CD4-positive, alpha-beta T cell (primary cell): ENCODE data around the gene BPIFB1. TPM values are rescaled to one million over a fixed set of nuclear protein-coding genes. Genes with fewer than 3 reads are reported as not detected.

Source experiments
- ATAC-seq: fragments of 200-7000 bp; cut with Tn5 transposase; one replicate; pipeline ENCODE4 v1.10.0; 2022; ENCODE audit warnings: mild to moderate bottlenecking; ENCODE audit not compliant: poor library complexity
- CTCF ChIA-PET: fragments of 350-600 bp; sonication (Branson Sonifier 250); formaldehyde crosslinking; loops from one replicate; lab custom pipeline; 2021; ENCODE audit warnings: antibody characterized with exemption, inconsistent platforms; lab: Charles Lee
- POLR2A ChIA-PET: fragments of 350-600 bp; sonication (Branson Sonifier 250); formaldehyde crosslinking; loops from one replicate; lab custom pipeline; 2021; ENCODE audit warnings: antibody characterized with exemption, inconsistent platforms; lab: Charles Lee
- DNase-seq, 14 experiments: peaks; one replicate each; pipeline ENCODE4 v3.0.0-alpha.2; 2013 to 2020; ENCODE audit warnings: mixed read lengths in 2 of 14
- H3K27ac ChIP-seq, 2 donors: one replicate each; pipeline versions ENCODE4 v1.5.1 to v1.7.0; 2013; ENCODE audit warnings: low read length in 2 of 2, low read depth in 1 of 2, mild to moderate bottlenecking in 1 of 2
- H3K27me3 ChIP-seq, 2 experiments: 1 replicate in 1 of 2; 2 replicates in 1 of 2; pipeline versions ENCODE4 v1.6.1 to v1.7.0; 2013; ENCODE audit warnings: low read length in 2 of 2, control low read depth in 1 of 2, mild to moderate bottlenecking in 1 of 2, moderate library complexity in 1 of 2; ENCODE audit not compliant: insufficient read depth in 2 of 2, control insufficient read depth in 1 of 2
- H3K36me3 ChIP-seq: one replicate; pipeline ENCODE4 v1.6.1; 2013; ENCODE audit warnings: low read length, control low read depth; ENCODE audit not compliant: insufficient read depth
- H3K4me1 ChIP-seq: one replicate; pipeline ENCODE4 v1.6.1; 2013; ENCODE audit warnings: low read length, control low read depth; ENCODE audit not compliant: insufficient read depth
- H3K4me3 ChIP-seq: one replicate; pipeline ENCODE4 v1.5.1; 2013; ENCODE audit warnings: mild to moderate bottlenecking, low read length, moderate library complexity
- H3K9me3 ChIP-seq, 2 experiments: 1 replicate in 1 of 2; 2 replicates in 1 of 2; pipeline versions ENCODE4 v1.6.1 to v1.7.0; 2013; ENCODE audit warnings: low read length in 2 of 2, mild to moderate bottlenecking in 2 of 2, control low read depth in 1 of 2, moderate library complexity in 1 of 2; ENCODE audit not compliant: control insufficient read depth in 1 of 2, insufficient read depth in 1 of 2
- H3K27ac Mint-ChIP-seq: one replicate; pipeline ENCODE4 v1.8.0; 2020; ENCODE audit warnings: mixed read lengths
- H3K27me3 Mint-ChIP-seq: one replicate; pipeline ENCODE4 v1.8.0; 2021; ENCODE audit warnings: mixed read lengths
- H3K36me3 Mint-ChIP-seq: one replicate; pipeline ENCODE4 v1.8.0; 2021; ENCODE audit warnings: low read depth, mixed read lengths
- H3K4me1 Mint-ChIP-seq: one replicate; pipeline ENCODE4 v1.8.0; 2021; ENCODE audit warnings: low read depth, mixed read lengths
- H3K4me3 Mint-ChIP-seq: one replicate; pipeline ENCODE4 v1.8.0; 2020; ENCODE audit warnings: mild to moderate bottlenecking, mixed read lengths
- H3K9me3 Mint-ChIP-seq: one replicate; pipeline ENCODE4 v1.8.0; 2020; ENCODE audit warnings: mixed read lengths
- intact Hi-C, 2 experiments: fragments of 100-400 bp; cut with DNase I in 1 of 2; cut with micrococcal nuclease in 1 of 2; formaldehyde crosslinking; loops; one replicate each; pipeline versions ENCODE4 v1.15.1 to v1.9.0; 2023 to 2025; cut with DNase I, micrococcal nuclease
- total RNA-seq, 174 experiments: library from RNA in 2 of 174; stranded (reverse) in 2 of 174; gene quantifications; one replicate each; pipeline ENCODE4 v1.2.3 and lab custom pipeline; 2021 to 2026
- TF ChIP-seq, protein P1 (sequence below): fragments of 200-600 bp; IDR thresholded peaks from one replicate; pipeline ENCODE4 v1.8.0; 2022; ENCODE audit warnings: antibody characterized with exemption, mild to moderate bottlenecking

BPIFB1 gene
- total RNA-seq, 2 experiments from 2014 or later = not detected

DNA sequence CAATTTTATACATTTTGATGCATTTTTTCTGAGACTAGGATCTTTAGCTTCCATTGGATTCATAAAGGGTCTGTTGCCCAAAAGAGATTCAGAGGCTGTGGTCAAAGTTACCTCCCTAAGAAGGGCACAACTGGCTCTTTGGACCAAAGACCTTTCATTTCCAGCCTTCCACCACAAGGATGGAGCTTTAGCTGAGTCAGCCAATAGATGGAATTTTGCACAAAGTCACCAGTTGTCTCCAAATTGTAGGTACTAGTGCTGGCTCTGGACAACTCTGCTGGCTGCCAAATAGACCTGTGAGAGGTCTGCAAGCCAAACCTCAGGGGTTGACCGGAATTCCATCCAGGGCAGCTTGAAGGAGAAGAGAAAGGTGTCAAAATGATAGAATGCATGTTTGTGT is 46.7 kb upstream of the BPIFB1 start:
- Histone ChIP-seq H3K9me3 (no peaks in the 10 kb centered on the region), H3K4me3 (no peak overlapping the region), H3K4me1 (no peaks in the 10 kb centered on the region), H3K27me3 (peaks cover 0 to 2% of the 10 kb centered on the region in 2 experiments), H3K27ac (no peak overlapping the region), H3K36me3 (no peaks in the 10 kb centered on the region)
- ATAC-seq (no peak), DNase-seq (no peak)
- CTCF ChIA-PET = no interaction called here
- H3K27me3 Mint-ChIP-seq = peaks cover 42% of the 10 kb centered on the region
- H3K27ac Mint-ChIP-seq = no peak overlapping the region
- TF ChIP-seq, protein P1, sequence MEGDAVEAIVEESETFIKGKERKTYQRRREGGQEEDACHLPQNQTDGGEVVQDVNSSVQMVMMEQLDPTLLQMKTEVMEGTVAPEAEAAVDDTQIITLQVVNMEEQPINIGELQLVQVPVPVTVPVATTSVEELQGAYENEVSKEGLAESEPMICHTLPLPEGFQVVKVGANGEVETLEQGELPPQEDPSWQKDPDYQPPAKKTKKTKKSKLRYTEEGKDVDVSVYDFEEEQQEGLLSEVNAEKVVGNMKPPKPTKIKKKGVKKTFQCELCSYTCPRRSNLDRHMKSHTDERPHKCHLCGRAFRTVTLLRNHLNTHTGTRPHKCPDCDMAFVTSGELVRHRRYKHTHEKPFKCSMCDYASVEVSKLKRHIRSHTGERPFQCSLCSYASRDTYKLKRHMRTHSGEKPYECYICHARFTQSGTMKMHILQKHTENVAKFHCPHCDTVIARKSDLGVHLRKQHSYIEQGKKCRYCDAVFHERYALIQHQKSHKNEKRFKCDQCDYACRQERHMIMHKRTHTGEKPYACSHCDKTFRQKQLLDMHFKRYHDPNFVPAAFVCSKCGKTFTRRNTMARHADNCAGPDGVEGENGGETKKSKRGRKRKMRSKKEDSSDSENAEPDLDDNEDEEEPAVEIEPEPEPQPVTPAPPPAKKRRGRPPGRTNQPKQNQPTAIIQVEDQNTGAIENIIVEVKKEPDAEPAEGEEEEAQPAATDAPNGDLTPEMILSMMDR = no peak
- H3K4me1 Mint-ChIP-seq = no peaks in the 10 kb centered on the region
- no peaks in the 10 kb centered on the region for H3K36me3 Mint-ChIP-seq
- POLR2A ChIA-PET = no interaction called here
- intact Hi-C loops = no loop called here
- no peak overlapping the region for H3K4me3 Mint-ChIP-seq
- no peaks in the 10 kb centered on the region for H3K9me3 Mint-ChIP-seq

DNA sequence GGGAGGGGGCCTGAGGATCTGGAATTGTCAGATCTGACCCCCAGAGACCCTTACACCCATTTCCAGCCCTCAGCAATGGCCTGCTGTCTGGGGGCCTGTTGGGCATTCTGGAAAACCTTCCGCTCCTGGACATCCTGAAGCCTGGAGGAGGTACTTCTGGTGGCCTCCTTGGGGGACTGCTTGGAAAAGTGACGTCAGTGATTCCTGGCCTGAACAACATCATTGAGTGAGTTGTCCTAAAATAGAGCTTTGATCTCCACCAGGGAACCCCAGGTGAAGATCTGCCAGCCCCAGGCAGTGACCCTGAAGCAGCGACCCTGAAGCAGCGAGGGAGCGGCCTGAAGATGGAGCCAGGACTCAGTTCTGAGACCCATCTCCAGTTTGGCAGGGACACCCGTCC is 45.0 kb upstream of the BPIFB1 start:
- Histone ChIP-seq H3K4me1 (no peaks in the 10 kb centered on the region), H3K9me3 (no peaks in the 10 kb centered on the region), H3K27ac (no peak overlapping the region), H3K36me3 (no peaks in the 10 kb centered on the region), H3K27me3 (peaks cover 0 to 2% of the 10 kb centered on the region in 2 experiments), H3K4me3 (no peak overlapping the region)
- TF ChIP-seq, protein P1 = no peak
- ATAC-seq (no peak), DNase-seq (no peak)
- ChIA-PET POLR2A (no interaction called here), CTCF (no interaction called here)
- Mint-ChIP-seq H3K4me1 (no peaks in the 10 kb centered on the region), H3K27me3 (peaks cover 46% of the 10 kb centered on the region), H3K9me3 (no peaks in the 10 kb centered on the region), H3K4me3 (no peak overlapping the region), H3K27ac (no peak overlapping the region), H3K36me3 (no peaks in the 10 kb centered on the region)
- intact Hi-C loops = no loop called here

DNA sequence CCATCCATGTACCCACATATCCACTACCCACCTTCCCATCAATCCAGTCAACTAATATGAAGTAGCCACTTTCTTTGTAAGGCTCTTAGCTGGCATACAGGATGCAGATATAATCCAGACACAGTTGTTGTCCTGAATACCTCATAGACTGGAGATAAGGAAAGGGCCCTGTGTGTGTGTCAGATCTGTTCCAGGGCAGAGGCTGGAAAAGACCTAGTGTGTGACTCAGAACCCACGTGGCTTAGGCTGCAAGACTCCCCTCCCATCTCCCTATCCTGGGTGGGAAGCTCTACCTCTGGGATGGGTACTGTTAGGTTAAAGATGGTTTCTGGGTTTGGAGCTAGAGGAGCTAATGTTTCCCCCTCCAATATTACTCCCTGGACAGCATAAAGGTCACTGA is 43.6 kb upstream of the BPIFB1 start:
- no peak overlapping the region for H3K27ac Mint-ChIP-seq
- H3K27me3 ChIP-seq = no peaks in the 10 kb centered on the region
- no peaks in the 10 kb centered on the region for H3K36me3 ChIP-seq
- no peak overlapping the region for H3K27ac ChIP-seq
- H3K27me3 Mint-ChIP-seq = peaks cover 41% of the 10 kb centered on the region
- no peaks in the 10 kb centered on the region for H3K36me3 Mint-ChIP-seq
- ChIA-PET CTCF (no interaction called here), POLR2A (no interaction called here)
- no peak for DNase-seq
- H3K4me3 ChIP-seq = no peak overlapping the region
- H3K4me3 Mint-ChIP-seq = no peak overlapping the region
- H3K4me1 ChIP-seq = no peaks in the 10 kb centered on the region
- intact Hi-C loops = no loop called here
- H3K9me3 Mint-ChIP-seq = no peaks in the 10 kb centered on the region
- no peak for ATAC-seq
- no peaks in the 10 kb centered on the region for H3K9me3 ChIP-seq
- TF ChIP-seq, protein P1 = no peak
- H3K4me1 Mint-ChIP-seq = no peaks in the 10 kb centered on the region
